A673 (cell line): ENCODE measurements around the gene ZNF892. TPM values are rescaled to one million over a fixed set of nuclear protein-coding genes. Genes with fewer than 3 reads are reported as not detected.

Experiments
- BruUV-seq: library from RNA; stranded (reverse); fragments of 400-500 nt; replicated peaks from 2 replicates; lab custom pipeline; 2021; lab: Mats Ljungman, UMichigan
- CTCF ChIA-PET: fragments of 300-600 bp; sonication (Branson Sonifier 250); formaldehyde crosslinking; loops from one replicate; lab custom pipeline; 2022; ENCODE audit warnings: antibody characterized with exemption; lab: Charles Lee
- POLR2A ChIA-PET: fragments of 300-600 bp; sonication (Branson Sonifier 250); formaldehyde crosslinking; loops from one replicate; lab custom pipeline; 2022; ENCODE audit warnings: antibody characterized with exemption; ENCODE audit not compliant: low non-redundant PET; lab: Charles Lee
- DNase-seq: peaks from one replicate; pipeline ENCODE4 v3.0.0-alpha.2; 2015; ENCODE audit warnings: low spot score
- H3K27ac ChIP-seq: fragments of 200-600 bp; sonication (generic); 2 replicates; pipeline ENCODE4 v1.5.1; 2016; ENCODE audit warnings: mixed run types, low read depth, mild to moderate bottlenecking, mixed read lengths, antibody characterized with exemption, low read length; ENCODE audit not compliant: poor library complexity, severe bottlenecking
- H3K27me3 ChIP-seq: fragments of 200-600 bp; sonication (generic); replicated peaks from 2 replicates; pipeline ENCODE4 v1.6.1; 2017; ENCODE audit warnings: mixed run types, low read depth, mild to moderate bottlenecking, mixed read lengths, antibody characterized with exemption, low read length; ENCODE audit not compliant: insufficient read depth, poor library complexity
- H3K36me3 ChIP-seq: fragments of 200-600 bp; sonication (generic); 2 replicates; pipeline ENCODE4 v1.6.1; 2016; ENCODE audit warnings: mixed run types, mild to moderate bottlenecking, mixed read lengths, antibody characterized with exemption, low read length; ENCODE audit not compliant: insufficient read depth, poor library complexity, severe bottlenecking
- H3K4me1 ChIP-seq: fragments of 200-600 bp; sonication (generic); 2 replicates; pipeline ENCODE4 v1.6.1; 2017; ENCODE audit warnings: mixed run types, mild to moderate bottlenecking, mixed read lengths, antibody characterized with exemption, low read length; ENCODE audit not compliant: insufficient read depth, poor library complexity, severe bottlenecking
- H3K4me3 ChIP-seq: fragments of 200-600 bp; sonication (generic); 2 replicates; pipeline ENCODE4 v1.5.1; 2016; ENCODE audit warnings: low read depth, mixed run types, mild to moderate bottlenecking, mixed read lengths, low read length; ENCODE audit not compliant: poor library complexity, severe bottlenecking
- H3K9me3 ChIP-seq: fragments of 200-600 bp; sonication (generic); 2 replicates; pipeline ENCODE4 v1.6.1; 2016; ENCODE audit warnings: mixed run types, low read depth, mild to moderate bottlenecking, mixed read lengths, antibody characterized with exemption, low read length; ENCODE audit not compliant: poor library complexity, severe bottlenecking
- CTCF ChIP-seq: fragments of 300-800, 200-600 bp; sonication (generic); conservative IDR thresholded peaks from 2 replicates; pipeline ENCODE4 v1.5.1; 2017; ENCODE audit warnings: low read depth, mild to moderate bottlenecking, antibody characterized with exemption, low read length, moderate library complexity, mixed read lengths
- EZH2 ChIP-seq: fragments of 200-600 bp; sonication (generic); IDR thresholded peaks from 2 replicates; pipeline ENCODE4 v1.6.1; 2017; ENCODE audit warnings: borderline replicate concordance, low read depth, mild to moderate bottlenecking, mixed read lengths, antibody characterized with exemption, low read length; ENCODE audit not compliant: poor library complexity, severe bottlenecking
- intact Hi-C: fragments of 100-400 bp; cut with micrococcal nuclease; formaldehyde crosslinking; loops from one replicate; pipeline ENCODE4 v1.10.0; 2022; ENCODE audit not compliant: unreplicated experiment
- total RNA-seq: library from RNA; stranded (reverse); gene quantifications from 2 replicates; pipeline ENCODE4 v1.2.3, GENCODE V29; 2021

The ZNF892 gene
- total RNA-seq, 1 experiment from 2014 or later: 7.2 TPM

DNA sequence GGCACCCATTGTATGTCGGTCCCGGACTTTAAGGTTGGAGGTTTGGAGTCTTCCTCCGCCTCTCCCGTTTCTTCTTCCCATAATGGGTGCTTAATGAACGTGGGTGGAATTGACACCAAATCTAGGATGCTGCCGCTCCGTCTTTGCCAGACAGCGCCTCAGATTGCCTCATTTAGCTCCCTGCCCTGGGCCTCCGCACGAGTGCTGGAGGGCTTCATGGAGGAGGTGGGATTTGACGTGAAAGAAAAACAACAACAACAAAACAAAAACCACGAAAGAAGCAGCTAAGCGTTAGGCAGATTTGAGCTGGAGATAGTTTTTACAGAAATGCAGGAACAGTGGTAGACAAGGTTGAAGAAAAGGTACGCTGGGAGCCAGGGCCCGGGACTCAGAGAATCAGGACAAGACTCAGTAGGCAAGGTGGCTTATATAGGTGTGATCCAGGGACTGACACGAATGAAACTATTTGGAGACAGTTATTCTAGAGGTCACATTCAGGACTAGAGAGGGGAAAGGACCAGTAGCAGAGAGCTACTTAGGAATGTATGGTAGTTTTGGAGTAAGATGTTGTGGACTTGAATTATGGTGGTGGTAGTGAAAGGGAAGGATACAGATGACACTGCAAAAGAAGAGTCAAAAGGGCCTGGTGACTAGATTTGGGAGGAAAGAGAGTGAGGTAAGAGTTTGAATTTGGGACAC, 41.1 kb upstream of the ZNF892 start:
- Histone ChIP-seq H3K36me3 (no peaks in the 10 kb centered on the region), H3K27me3 (no peaks in the 10 kb centered on the region), H3K27ac (peak overlapping the region; percentile 92), H3K4me3 (peak overlapping the region; percentile 88), H3K4me1 (peaks cover 6% of the 10 kb centered on the region), H3K9me3 (no peaks in the 10 kb centered on the region)
- TF ChIP-seq CTCF (no peak), EZH2 (no peak)
- ChIA-PET POLR2A (no interaction called here), CTCF (no interaction called here)
- DNase-seq: no peak
- TSS peak; percentile 73 for BruUV-seq
- intact Hi-C loops: loop anchor here (5.0 kb wide), 2 partner anchors 41 to 49 kb away; partner anchors contain the start of gene ZNF892

- TF ChIP-seq CTCF (no peak), EZH2 (no peak)
- Histone ChIP-seq H3K9me3 (no peaks in the 10 kb centered on the region), H3K27me3 (no peaks in the 10 kb centered on the region), H3K27ac (no peak overlapping the region), H3K4me3 (no peak overlapping the region), H3K36me3 (no peaks in the 10 kb centered on the region), H3K4me1 (no peaks in the 10 kb centered on the region)
- intact Hi-C loops: no loop called here
- no peak for DNase-seq
- ChIA-PET POLR2A (no interaction called here), CTCF (no interaction called here)
- BruUV-seq: no TSS peak
Measured at GRCh38 chr2:95171902-95172301, 35.4 kb upstream of the ZNF892 start.

GRCh38 chr2:95174031-95174542, 33.2 kb upstream of the ZNF892 start:
- Histone ChIP-seq H3K9me3 (no peaks in the 10 kb centered on the region), H3K36me3 (no peaks in the 10 kb centered on the region), H3K27me3 (no peaks in the 10 kb centered on the region), H3K27ac (no peak overlapping the region), H3K4me3 (no peak overlapping the region), H3K4me1 (no peaks in the 10 kb centered on the region)
- TF ChIP-seq CTCF (no peak), EZH2 (no peak)
- no peak for DNase-seq
- intact Hi-C loops: no loop called here
- ChIA-PET CTCF (no interaction called here), POLR2A (no interaction called here)
- no TSS peak for BruUV-seq
